GM18868 (cell line): Measurements from ENCODE around the gene PRDX5.

Source experiments
- ATAC-seq: cut with Tn5 transposase; IDR thresholded peaks from one replicate; pipeline ENCODE4 v1.9.1; 2021; ENCODE audit warnings: mild to moderate bottlenecking, moderate library complexity; ENCODE audit not compliant: unreplicated experiment

PRDX5 gene

GRCh38 chr11:64289002-64289564, 28.8 kb upstream of the PRDX5 start:
- ATAC-seq, result no peak

GRCh38 chr11:64290352-64291261, 27.3 kb upstream of the PRDX5 start:
- ATAC-seq, result no peak

GRCh38 chr11:64291262-64291751, 26.6 kb upstream of the PRDX5 start, which contains the start of gene KCNK4:
Gene KCNK4 (plus strand): TSS chr11:64291302. CDS start chr11:64293019, 1,717 bp downstream.
- ATAC-seq, result no peak

GRCh38 chr11:64291752-64292459, 26.0 kb upstream of the PRDX5 start:
- ATAC-seq, result no peak

- no peak for ATAC-seq
These were observed 25.3 kb upstream of the PRDX5 start for GRCh38 chr11:64292460-64293254.

- ATAC-seq, result no peak
These were observed 23.1 kb upstream of the PRDX5 start for GRCh38 chr11:64294774-64295173.

GRCh38 chr11:64295760-64296159, 22.2 kb upstream of the PRDX5 start:
- no peak for ATAC-seq

GRCh38 chr11:64296236-64296635, 21.7 kb upstream of the PRDX5 start:
- no peak for ATAC-seq

- ATAC-seq, result no peak
These were observed 20.9 kb upstream of the PRDX5 start for GRCh38 chr11:64296830-64297698.

- ATAC-seq, result no peak
These were observed 20.1 kb upstream of the PRDX5 start for GRCh38 chr11:64297699-64298358.

- no peak for ATAC-seq
These were observed 18.7 kb upstream of the PRDX5 start for GRCh38 chr11:64298966-64299846.

GRCh38 chr11:64299847-64300648, 17.9 kb upstream of the PRDX5 start, which contains the start of gene CATSPERZ:
Gene CATSPERZ (plus strand): TSS chr11:64300358. CDS start chr11:64300411, 53 bp downstream.
- no peak for ATAC-seq

- no peak for ATAC-seq
These were observed 14.6 kb upstream of the PRDX5 start for GRCh38 chr11:64303109-64304031.

GRCh38 chr11:64304032-64304315, 13.9 kb upstream of the PRDX5 start:
- ATAC-seq, result no peak

- ATAC-seq, result peak; percentile 27
These were observed 13.4 kb upstream of the PRDX5 start for GRCh38 chr11:64304316-64305072.
